Loucy (cell line): Measurements from ENCODE around the gene NIPAL4.

Experiments used
- CTCF ChIP-seq: fragments of 200-600 bp; sonication (generic); conservative IDR thresholded peaks from 2 replicates; pipeline ENCODE4 v1.5.1; 2014; ENCODE audit warnings: mild to moderate bottlenecking, antibody characterized with exemption, low read length
- EZH2phosphoT487 ChIP-seq: fragments of 200-600 bp; IDR thresholded peaks from 2 replicates; pipeline ENCODE4 v1.6.1; 2018; ENCODE audit warnings: antibody characterized with exemption, mild to moderate bottlenecking, moderate library complexity, borderline replicate concordance

DNA sequence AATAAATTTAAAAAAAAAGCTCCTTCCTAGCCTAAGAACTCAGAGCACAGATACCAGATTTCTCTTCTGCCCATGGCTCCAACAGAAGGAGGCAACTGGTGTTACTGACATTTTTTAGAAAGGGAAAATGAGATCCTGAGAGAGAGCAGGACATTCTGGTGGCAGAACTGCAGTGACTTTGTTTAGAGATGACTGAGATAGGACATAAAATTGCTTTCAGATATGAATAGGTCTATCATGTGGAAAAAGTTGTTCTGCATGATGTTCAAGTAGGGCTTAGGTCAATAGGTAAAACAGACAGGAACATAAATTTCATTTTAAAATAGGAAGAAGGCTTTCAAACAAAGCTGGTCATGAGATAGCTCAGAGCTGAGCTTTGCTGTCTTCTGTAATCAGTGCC lies 49.6 kb downstream of the NIPAL4 start:
- TF ChIP-seq CTCF = no peak
- no peak for TF ChIP-seq EZH2phosphoT487
